ENCODE data around the gene DDA1.
"Not testable (repeated sequence)": the region's sequence is repeated elsewhere in the genome, so short reads cannot be mapped to it uniquely, and the experiment has no call there.

DDA1 gene

GRCh38 chr19:17357078-17357666 is 47.8 kb downstream of the DDA1 start:
- no peak overlapping the region for H3K27ac Mint-ChIP-seq
- no peak for DNase-seq (ENCODE audit: low spot score in 2 of 2)
- peaks cover 7% of the 10 kb centered on the region for H3K4me1 Mint-ChIP-seq

GRCh38 chr19:17357724-17358123 is 48.4 kb downstream of the DDA1 start:
- Mint-ChIP-seq H3K27ac (peak overlapping the region; percentile 29), H3K9me3 (no peaks in the 10 kb centered on the region), H3K36me3 (no peaks in the 10 kb centered on the region), H3K4me3 (no peak overlapping the region), H3K4me1 (peaks cover 7% of the 10 kb centered on the region)
- DNase-seq (ENCODE audit: low spot score in 2 of 2) (no peak), ATAC-seq (no peak)

More at GRCh38 chr19:17357078-17357666, 47.8 kb downstream of the DDA1 start:
- Mint-ChIP-seq H3K9me3 (no peaks in the 10 kb centered on the region), H3K36me3 (no peaks in the 10 kb centered on the region), H3K4me3 (no peak overlapping the region)
- ATAC-seq: no peak

- peaks cover 3% of the 10 kb centered on the region for H3K4me1 Mint-ChIP-seq
- ATAC-seq: peak; percentile 39
- DNase-seq (ENCODE audit: low spot score in 2 of 2): no peak
- H3K27ac Mint-ChIP-seq: peak overlapping the region; percentile 29
- no peak overlapping the region for H3K4me3 Mint-ChIP-seq
- H3K9me3 Mint-ChIP-seq: no peaks in the 10 kb centered on the region
- no peaks in the 10 kb centered on the region for H3K36me3 Mint-ChIP-seq
These were observed 49.0 kb downstream of the DDA1 start for GRCh38 chr19:17358395-17358794.

- Mint-ChIP-seq H3K36me3 (no peaks in the 10 kb centered on the region), H3K27ac (no peak overlapping the region), H3K9me3 (no peaks in the 10 kb centered on the region), H3K4me1 (no peaks in the 10 kb centered on the region), H3K4me3 (no peak overlapping the region)
- ATAC-seq (no peak), DNase-seq (ENCODE audit: low spot score in 2 of 2) (no peak)
These were observed 50.8 kb downstream of the DDA1 start for GRCh38 chr19:17359905-17360800.

- H3K36me3 Mint-ChIP-seq; H3K27ac Mint-ChIP-seq; ATAC-seq; H3K9me3 Mint-ChIP-seq; H3K4me1 Mint-ChIP-seq; DNase-seq (ENCODE audit: low spot score in 2 of 2); H3K4me3 Mint-ChIP-seq: not testable (repeated sequence)
These were observed 54.7 kb downstream of the DDA1 start for GRCh38 chr19:17363852-17364605.

- H3K4me1 Mint-ChIP-seq: peaks cover 4% of the 10 kb centered on the region
- no peak for ATAC-seq
- no peaks in the 10 kb centered on the region for H3K36me3 Mint-ChIP-seq
- H3K4me3 Mint-ChIP-seq: no peak overlapping the region
- DNase-seq (ENCODE audit: low spot score in 2 of 2): no peak
- H3K27ac Mint-ChIP-seq: no peak overlapping the region
- no peaks in the 10 kb centered on the region for H3K9me3 Mint-ChIP-seq
These were observed 56.0 kb downstream of the DDA1 start for GRCh38 chr19:17365361-17365760.

- DNase-seq (ENCODE audit: low spot score in 2 of 2) (no peak), ATAC-seq (peak; percentile 36)
- H3K36me3 Mint-ChIP-seq: no peaks in the 10 kb centered on the region
- H3K4me3 Mint-ChIP-seq: no peak overlapping the region
- H3K4me1 Mint-ChIP-seq: peaks cover 6% of the 10 kb centered on the region
- H3K27ac Mint-ChIP-seq: no peak overlapping the region
- H3K9me3 Mint-ChIP-seq: no peaks in the 10 kb centered on the region
These were observed 60.7 kb downstream of the DDA1 start for GRCh38 chr19:17370026-17370587.
